ENCODE data around the gene CCDC30. TPM values are rescaled to one million over a fixed set of nuclear protein-coding genes. Genes with fewer than 3 reads are reported as not detected.

The CCDC30 gene
- total and polyA plus RNA-seq, 9 of the 15 experiments (the other 6 are each of a cell fraction or from before 2014, with no cell fraction given), result 0.05 to 0.91 (median 0.24) TPM

- peak; percentile 77 for TF ChIP-seq MITF (IDR thresholded peaks at IDR 0.05)
- no peak for TF ChIP-seq ZBTB43 (CRISPR knock-in tag; IDR thresholded peaks at IDR 0.05)
- TF ChIP-seq ZBTB11 (CRISPR knock-in tag; IDR thresholded peaks at IDR 0.05), result peak in 1 of 3 experiments; percentile 89; a peak in 3 of 6 replicates
- TF ChIP-seq FOXM1 (IDR thresholded peaks at IDR 0.05; ENCODE audit: low read depth), result no peak
- TF ChIP-seq FOXM1 (CRISPR knock-in tag; IDR thresholded peaks at IDR 0.05; ENCODE audit: low read depth), result peak; percentile 54; the same call in 1 of the 2 replicates
- TF ChIP-seq GTF3C2 (IDR thresholded peaks at IDR 0.05; ENCODE audit: borderline replicate concordance, extremely low read depth, insufficient read length), result no peak
- TF ChIP-seq ETS1 (conservative IDR thresholded peaks at IDR 0.05; ENCODE audit: control insufficient read depth, low read depth, low read length), result peak; percentile 94
- TF ChIP-seq ZNF589 (CRISPR knock-in tag; IDR thresholded peaks at IDR 0.05; ENCODE audit: low read depth), result no peak; the same call in 1 of the 2 replicates
- TF ChIP-seq ZBTB26 (CRISPR knock-in tag; IDR thresholded peaks at IDR 0.05), result no peak
- TF ChIP-seq ZNF232 (CRISPR knock-in tag; IDR thresholded peaks at IDR 0.05), result no peak
- TF ChIP-seq DNMT1 (IDR thresholded peaks at IDR 0.05), result no peak
These were observed 219.8 kb downstream of the CCDC30 start (continued) for GRCh38 chr1:42682739-42683531.
